ENCODE results near the gene CRYBG1.

CRYBG1 gene

DNA sequence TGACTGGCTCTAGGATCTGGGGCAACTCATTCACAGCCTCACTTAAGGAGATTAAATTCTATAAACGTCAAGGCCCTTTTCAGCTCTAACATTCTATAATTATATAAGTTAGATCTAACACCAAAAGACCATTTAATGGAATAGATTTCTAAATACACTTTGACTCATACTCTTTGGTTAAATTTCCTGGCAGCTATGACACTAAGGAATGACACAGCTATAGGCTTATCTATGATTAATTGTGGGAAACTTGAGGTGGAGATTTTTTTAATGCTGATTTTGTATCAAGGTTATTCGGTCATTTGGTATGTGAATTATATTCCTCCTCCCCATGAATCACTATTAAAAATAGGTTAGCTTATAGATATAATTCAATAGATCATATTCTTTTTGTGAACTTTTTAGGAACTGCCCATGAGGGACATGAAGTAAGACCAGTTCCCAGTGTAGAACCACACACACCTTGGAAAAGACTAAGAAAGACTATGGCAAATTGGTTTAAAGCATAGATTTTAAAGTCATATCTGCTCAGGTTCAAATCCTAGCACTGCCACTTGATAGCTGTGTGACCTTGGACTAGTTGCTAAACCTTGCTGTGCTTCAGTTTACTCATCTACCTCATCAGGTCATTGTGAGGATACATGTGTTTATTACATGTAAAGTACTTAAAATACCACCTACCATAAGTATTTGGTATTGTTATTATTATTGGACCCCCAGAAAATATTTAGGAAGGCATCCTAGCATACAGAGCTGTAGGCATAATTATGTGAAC lies 116.0 kb downstream of the CRYBG1 start:
- ChIA-PET POLR2A (ENCODE audit: low non-redundant PET) (no interaction called here), CTCF (interaction anchor here (0.6 to 1.0 kb wide), 2 partner anchors 56 to 85 kb away, joined by 3 to 4 read pairs; no protein-coding TSS in a partner anchor)
- peak; percentile 77 for DNase-seq (ENCODE audit: low spot score)
- no peak for TF ChIP-seq CTCF (conservative IDR thresholded peaks at IDR 0.05; ENCODE audit: low read depth)
- H3K27ac ChIP-seq, result no peak overlapping the region

- H3K27ac ChIP-seq, result no peak overlapping the region
- TF ChIP-seq CTCF (conservative IDR thresholded peaks at IDR 0.05; ENCODE audit: low read depth), result no peak
- DNase-seq (ENCODE audit: low spot score), result no peak
- CTCF ChIA-PET, result no interaction called here
- POLR2A ChIA-PET (ENCODE audit: low non-redundant PET), result no interaction called here
Observed at GRCh38 chr6:106477146-106477545, 116.6 kb downstream of the CRYBG1 start.

- no peak for TF ChIP-seq CTCF (conservative IDR thresholded peaks at IDR 0.05; ENCODE audit: low read depth)
- ChIA-PET CTCF (no interaction called here), POLR2A (ENCODE audit: low non-redundant PET) (no interaction called here)
- H3K27ac ChIP-seq, result no peak overlapping the region
- DNase-seq (ENCODE audit: low spot score), result no peak
Observed at GRCh38 chr6:106477790-106478189, 117.3 kb downstream of the CRYBG1 start.

GRCh38 chr6:106486236-106486635 lies 125.7 kb downstream of the CRYBG1 start:
- H3K27ac ChIP-seq, result no peak overlapping the region
- no peak for TF ChIP-seq CTCF (conservative IDR thresholded peaks at IDR 0.05; ENCODE audit: low read depth)
- ChIA-PET CTCF (no interaction called here), POLR2A (ENCODE audit: low non-redundant PET) (no interaction called here)
- DNase-seq (ENCODE audit: low spot score), result no peak

GRCh38 chr6:106488494-106489370 lies 128.2 kb downstream of the CRYBG1 start:
- no peak overlapping the region for H3K27ac ChIP-seq
- ChIA-PET CTCF (no interaction called here), POLR2A (ENCODE audit: low non-redundant PET) (no interaction called here)
- DNase-seq (ENCODE audit: low spot score), result no peak
- TF ChIP-seq CTCF (conservative IDR thresholded peaks at IDR 0.05; ENCODE audit: low read depth), result no peak

DNA sequence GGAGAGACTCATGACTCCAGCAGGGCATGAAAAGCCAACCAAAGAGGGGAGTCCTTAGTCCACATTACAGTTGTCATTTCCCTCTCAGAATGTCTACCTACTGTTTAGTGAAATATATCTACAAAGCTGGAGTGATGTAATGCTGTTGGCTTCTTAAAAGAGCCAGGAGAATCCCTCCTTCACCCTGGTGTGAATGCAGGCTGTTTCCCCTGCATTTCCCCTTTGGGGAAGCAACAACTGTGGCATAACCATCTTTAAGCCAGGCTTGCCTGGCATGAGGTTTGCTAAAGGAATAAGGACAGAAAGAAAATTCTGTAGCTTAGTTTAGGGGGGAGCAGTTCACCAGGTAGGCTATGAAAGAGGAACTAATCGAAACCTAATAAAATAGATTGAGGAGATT lies 129.5 kb downstream of the CRYBG1 start:
- POLR2A ChIA-PET (ENCODE audit: low non-redundant PET), result no interaction called here
- no peak for TF ChIP-seq CTCF (conservative IDR thresholded peaks at IDR 0.05; ENCODE audit: low read depth)
- DNase-seq (ENCODE audit: low spot score), result no peak
- CTCF ChIA-PET, result no interaction called here
- H3K27ac ChIP-seq, result no peak overlapping the region

Data from RWPE1 (cell line).